Vagina (tissue), 2 donors: ENCODE results near the gene ANKRD11.

Experiments used
- CTCF ChIP-seq, 3 experiments: fragments of 450-650 bp in 2 of 3; fragments of 200-600 bp in 1 of 3; sonication (generic) in 1 of 3; IDR thresholded peaks; one replicate each; pipeline ENCODE4 v1.5.1; 2017 to 2019; ENCODE audit warnings: antibody characterized with exemption in 3 of 3, mild to moderate bottlenecking in 2 of 3, moderate library complexity in 2 of 3
- POLR2A ChIP-seq, 2 donors: fragments of 450-650 bp; IDR thresholded peaks; one replicate each; pipeline ENCODE4 v1.6.1; 2017; ENCODE audit warnings: antibody characterized with exemption in 2 of 2, mild to moderate bottlenecking in 2 of 2, moderate library complexity in 2 of 2

GRCh38 chr16:89490439-89491237 is at the start of gene ANKRD11:
- TF ChIP-seq CTCF (IDR thresholded peaks at IDR 0.05): no peak
- TF ChIP-seq POLR2A (IDR thresholded peaks at IDR 0.05): peak in 1 of 2 donors; percentile 87
